HEK293 (cell line): ENCODE measurements around the gene FSCN2.

Experiments used
- CTCF ChIA-PET: fragments of 350-600 bp; formaldehyde crosslinking; extraction: SDS; loops from one replicate; lab custom pipeline; 2021; ENCODE audit warnings: antibody characterized with exemption; lab: Yijun Ruan, JAX
- POLR2A ChIA-PET: fragments of 300-600 bp; formaldehyde crosslinking; extraction: SDS; loops from one replicate; lab custom pipeline; 2020; ENCODE audit warnings: antibody characterized with exemption, inconsistent platforms; lab: Yijun Ruan, JAX
- H3K27ac ChIP-seq: fragments of 200-500 bp; sonication (Bioruptor generic); 2 replicates; pipeline ENCODE4 v1.5.1; 2014; ENCODE audit warnings: low read depth, low read length, control low read depth, inconsistent platforms; ENCODE audit errors: extremely low read depth
- H3K36me3 ChIP-seq, 2 experiments: fragments of 200-500 bp in 1 of 2; sonication (Bioruptor generic) in 1 of 2; 1 replicate in 1 of 2; 2 replicates in 1 of 2; pipeline ENCODE4 v1.5.1; 2014 to 2017; ENCODE audit warnings: inconsistent platforms in 2 of 2, low read length in 2 of 2; ENCODE audit not compliant: control insufficient read depth in 2 of 2, insufficient read depth in 1 of 2
- H3K4me1 ChIP-seq: fragments of 200-500 bp; sonication (Bioruptor generic); 2 replicates; pipeline ENCODE4 v1.5.1; 2014; ENCODE audit warnings: mild to moderate bottlenecking, low read length, inconsistent platforms; ENCODE audit not compliant: control insufficient read depth, insufficient read depth
- H3K4me3 ChIP-seq: 2 replicates; pipeline ENCODE4 v1.5.1; 2011; ENCODE audit warnings: low read depth, mild to moderate bottlenecking, control low read depth, low read length, moderate library complexity
- H3K9me3 ChIP-seq: fragments of 200-500 bp; sonication (Bioruptor generic); 2 replicates; pipeline ENCODE4 v1.5.1; 2014; ENCODE audit warnings: low read depth, low read length, inconsistent platforms; ENCODE audit not compliant: control insufficient read depth, insufficient read depth
- HOXD13 ChIP-seq: sonication (generic); formaldehyde crosslinking; IDR thresholded peaks from 2 replicates; pipeline ENCODE4 v1.8.0; 2022; ENCODE audit warnings: missing genetic modification reagents, borderline replicate concordance
- SCRT2 ChIP-seq: fragments of 450-650 bp; formaldehyde crosslinking; IDR thresholded peaks from 2 replicates; pipeline ENCODE4 v1.5.1; 2016; ENCODE audit warnings: missing biosample characterization, missing genetic modification characterization
- SP7 ChIP-seq: fragments of 450-650 bp; formaldehyde crosslinking; IDR thresholded peaks from 2 replicates; pipeline ENCODE4 v1.5.1; 2016; ENCODE audit warnings: missing biosample characterization, missing genetic modification characterization
- ZNF2 ChIP-seq: fragments of 450-650 bp; formaldehyde crosslinking; IDR thresholded peaks from 2 replicates; pipeline ENCODE4 v1.5.1; 2016; ENCODE audit warnings: missing biosample characterization, missing genetic modification characterization
- ZNF335 ChIP-seq: fragments of 450-650 bp; formaldehyde crosslinking; conservative IDR thresholded peaks from 2 replicates; pipeline ENCODE4 v1.5.1; 2016; ENCODE audit warnings: missing biosample characterization, missing genetic modification characterization
- ZNF488 ChIP-seq: fragments of 450-650 bp; formaldehyde crosslinking; IDR thresholded peaks from 2 replicates; pipeline ENCODE4 v1.5.1; 2016; ENCODE audit warnings: missing biosample characterization, missing genetic modification characterization
- ZNF549 ChIP-seq: fragments of 450-650 bp; IDR thresholded peaks from 2 replicates; pipeline ENCODE4 v1.5.1; 2018; ENCODE audit warnings: missing biosample characterization, missing genetic modification characterization, mild to moderate bottlenecking, inconsistent platforms, moderate library complexity
- ZNF600 ChIP-seq: fragments of 450-650 bp; formaldehyde crosslinking; IDR thresholded peaks from 2 replicates; pipeline ENCODE4 v1.5.1; 2016; ENCODE audit warnings: missing biosample characterization, missing genetic modification characterization
- ZNF843 ChIP-seq: fragments of 450-650 bp; formaldehyde crosslinking; IDR thresholded peaks from 2 replicates; pipeline ENCODE4 v1.5.1; 2016; ENCODE audit warnings: missing biosample characterization, missing genetic modification characterization
- TF ChIP-seq, protein P1 (sequence below): fragments of 450-650 bp; formaldehyde crosslinking; IDR thresholded peaks from 2 replicates; pipeline ENCODE4 v1.5.1; 2016; ENCODE audit warnings: missing biosample characterization, missing genetic modification characterization
- TF ChIP-seq, protein P2 (sequence below): fragments of 450-650 bp; formaldehyde crosslinking; conservative IDR thresholded peaks from 2 replicates; pipeline ENCODE4 v1.5.1; 2016; ENCODE audit warnings: low read depth, missing biosample characterization, missing genetic modification characterization

The FSCN2 gene

GRCh38 chr17:81540676-81541027 lies 12.5 kb downstream of the FSCN2 start:
- TF ChIP-seq, protein P1, sequence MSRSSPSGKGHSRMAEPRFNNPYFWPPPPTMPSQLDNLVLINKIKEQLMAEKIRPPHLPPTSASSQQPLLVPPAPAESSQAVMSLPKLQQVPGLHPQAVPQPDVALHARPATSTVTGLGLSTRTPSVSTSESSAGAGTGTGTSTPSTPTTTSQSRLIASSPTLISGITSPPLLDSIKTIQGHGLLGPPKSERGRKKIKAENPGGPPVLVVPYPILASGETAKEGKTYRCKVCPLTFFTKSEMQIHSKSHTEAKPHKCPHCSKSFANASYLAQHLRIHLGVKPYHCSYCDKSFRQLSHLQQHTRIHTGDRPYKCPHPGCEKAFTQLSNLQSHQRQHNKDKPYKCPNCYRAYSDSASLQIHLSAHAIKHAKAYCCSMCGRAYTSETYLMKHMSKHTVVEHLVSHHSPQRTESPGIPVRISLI: no peak
- TF ChIP-seq HOXD13 (no peak), ZNF600 (tag by site-specific recombination) (peak; percentile 73), ZNF2 (tag by site-specific recombination) (no peak), ZNF488 (tag by site-specific recombination) (no peak), SCRT2 (tag by site-specific recombination) (0 out of 2 replicates have a peak, but pooled peaks have one; percentile 9), ZNF335 (no peak)
- ChIA-PET POLR2A (interaction anchor here (0.7 to 1.0 kb wide), 2 partner anchors 12 to 28 kb away, joined by 3 to 4 read pairs; partner anchors contain the start of genes ACTG1 and FAAP100), CTCF (interaction anchor here (1.4 kb wide), 1 partner anchor 60 kb away, joined by 3 read pairs; no protein-coding TSS in a partner anchor)
- H3K36me3 ChIP-seq: peaks cover 0 to 66% of the 10 kb centered on the region in 2 experiments; a peak in 2 of 3 replicates
- no peak overlapping the region for H3K4me3 ChIP-seq
- H3K4me1 ChIP-seq: no peaks in the 10 kb centered on the region
- H3K27ac ChIP-seq: no peak overlapping the region
- H3K9me3 ChIP-seq: no peaks in the 10 kb centered on the region

GRCh38 chr17:81541123-81541522 lies 12.9 kb downstream of the FSCN2 start:
- H3K9me3 ChIP-seq: no peaks in the 10 kb centered on the region
- H3K4me3 ChIP-seq: no peak overlapping the region
- no peaks in the 10 kb centered on the region for H3K4me1 ChIP-seq
- ChIA-PET POLR2A (no interaction called here), CTCF (interaction anchor here (1.4 kb wide), 1 partner anchor 60 kb away, joined by 3 read pairs; no protein-coding TSS in a partner anchor)
- no peak for TF ChIP-seq ZNF843 (tag by site-specific recombination)
- TF ChIP-seq ZNF488 (tag by site-specific recombination): no peak
- TF ChIP-seq SP7: no peak
- TF ChIP-seq, protein P2, sequence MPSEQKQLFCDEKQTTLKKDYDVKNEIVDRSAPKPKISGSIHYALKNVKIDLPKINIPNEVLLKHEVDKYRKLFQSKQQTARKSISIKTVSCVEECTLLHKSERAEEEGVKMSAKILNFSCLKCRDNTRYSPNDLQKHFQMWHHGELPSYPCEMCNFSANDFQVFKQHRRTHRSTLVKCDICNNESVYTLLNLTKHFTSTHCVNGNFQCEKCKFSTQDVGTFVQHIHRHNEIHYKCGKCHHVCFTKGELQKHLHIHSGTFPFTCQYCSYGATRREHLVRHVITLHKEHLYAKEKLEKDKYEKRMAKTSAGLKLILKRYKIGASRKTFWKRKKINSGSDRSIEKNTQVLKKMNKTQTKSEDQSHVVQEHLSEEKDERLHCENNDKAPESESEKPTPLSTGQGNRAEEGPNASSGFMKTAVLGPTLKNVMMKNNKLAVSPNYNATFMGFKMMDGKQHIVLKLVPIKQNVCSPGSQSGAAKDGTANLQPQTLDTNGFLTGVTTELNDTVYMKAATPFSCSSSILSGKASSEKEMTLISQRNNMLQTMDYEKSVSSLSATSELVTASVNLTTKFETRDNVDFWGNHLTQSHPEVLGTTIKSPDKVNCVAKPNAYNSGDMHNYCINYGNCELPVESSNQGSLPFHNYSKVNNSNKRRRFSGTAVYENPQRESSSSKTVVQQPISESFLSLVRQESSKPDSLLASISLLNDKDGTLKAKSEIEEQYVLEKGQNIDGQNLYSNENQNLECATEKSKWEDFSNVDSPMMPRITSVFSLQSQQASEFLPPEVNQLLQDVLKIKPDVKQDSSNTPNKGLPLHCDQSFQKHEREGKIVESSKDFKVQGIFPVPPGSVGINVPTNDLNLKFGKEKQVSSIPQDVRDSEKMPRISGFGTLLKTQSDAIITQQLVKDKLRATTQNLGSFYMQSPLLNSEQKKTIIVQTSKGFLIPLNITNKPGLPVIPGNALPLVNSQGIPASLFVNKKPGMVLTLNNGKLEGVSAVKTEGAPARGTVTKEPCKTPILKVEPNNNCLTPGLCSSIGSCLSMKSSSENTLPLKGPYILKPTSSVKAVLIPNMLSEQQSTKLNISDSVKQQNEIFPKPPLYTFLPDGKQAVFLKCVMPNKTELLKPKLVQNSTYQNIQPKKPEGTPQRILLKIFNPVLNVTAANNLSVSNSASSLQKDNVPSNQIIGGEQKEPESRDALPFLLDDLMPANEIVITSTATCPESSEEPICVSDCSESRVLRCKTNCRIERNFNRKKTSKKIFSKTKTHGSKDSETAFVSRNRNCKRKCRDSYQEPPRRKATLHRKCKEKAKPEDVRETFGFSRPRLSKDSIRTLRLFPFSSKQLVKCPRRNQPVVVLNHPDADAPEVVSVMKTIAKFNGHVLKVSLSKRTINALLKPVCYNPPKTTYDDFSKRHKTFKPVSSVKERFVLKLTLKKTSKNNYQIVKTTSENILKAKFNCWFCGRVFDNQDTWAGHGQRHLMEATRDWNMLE (tag by site-specific recombination): no peak
- TF ChIP-seq ZNF549 (tag by site-specific recombination): no peak
- peaks cover 0 to 71% of the 10 kb centered on the region in 2 experiments; a peak in 2 of 3 replicates for H3K36me3 ChIP-seq
- no peak overlapping the region for H3K27ac ChIP-seq
